NCI-H748 (cell line): ENCODE results near the gene KCMF1.

Experiments used
- DNase-seq: peaks from one replicate; lab custom pipeline; 2025; ENCODE audit not compliant: unreplicated experiment; lab: John Stamatoyannopoulos, UW

KCMF1 gene

DNA sequence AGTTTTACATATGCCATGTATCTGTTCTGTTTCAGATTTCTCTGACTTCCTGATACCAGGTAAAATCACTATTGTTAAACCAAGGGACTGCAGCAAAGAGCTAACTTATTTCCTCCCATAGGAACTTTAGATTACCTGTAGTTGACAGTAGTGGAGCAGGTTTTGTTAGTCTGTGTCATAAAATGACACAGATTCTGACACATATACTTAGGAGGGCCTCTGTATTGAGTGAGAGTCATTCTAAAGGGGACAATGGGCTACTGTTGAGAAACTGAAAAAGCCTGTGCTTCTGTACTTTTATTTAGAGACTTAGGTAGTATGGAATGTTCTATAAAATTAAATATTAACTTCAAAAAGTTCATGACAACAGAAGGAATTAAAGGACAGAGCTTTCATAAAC is 48.2 kb downstream of the KCMF1 start:
- DNase-seq, result no peak

DNA sequence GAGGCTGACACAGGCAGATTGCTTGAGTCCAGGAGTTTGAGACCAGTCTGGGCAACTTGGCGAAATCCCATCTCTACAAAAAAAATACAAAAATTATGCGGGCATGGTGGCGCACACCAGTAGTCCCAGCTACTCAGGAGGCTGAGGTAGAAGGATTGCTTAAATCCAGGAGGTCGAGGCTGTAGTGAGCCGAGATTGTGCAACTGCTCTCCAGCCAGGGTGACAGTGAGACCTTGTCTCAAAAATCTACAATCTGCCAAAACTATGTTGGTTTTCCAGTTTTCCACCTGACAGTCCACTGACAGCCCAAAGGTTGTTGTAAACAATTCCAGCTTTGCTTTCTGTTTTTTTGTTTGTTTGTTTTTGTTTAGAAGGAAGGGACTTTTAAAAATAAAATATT is 51.3 kb downstream of the KCMF1 start:
- no peak for DNase-seq

DNA sequence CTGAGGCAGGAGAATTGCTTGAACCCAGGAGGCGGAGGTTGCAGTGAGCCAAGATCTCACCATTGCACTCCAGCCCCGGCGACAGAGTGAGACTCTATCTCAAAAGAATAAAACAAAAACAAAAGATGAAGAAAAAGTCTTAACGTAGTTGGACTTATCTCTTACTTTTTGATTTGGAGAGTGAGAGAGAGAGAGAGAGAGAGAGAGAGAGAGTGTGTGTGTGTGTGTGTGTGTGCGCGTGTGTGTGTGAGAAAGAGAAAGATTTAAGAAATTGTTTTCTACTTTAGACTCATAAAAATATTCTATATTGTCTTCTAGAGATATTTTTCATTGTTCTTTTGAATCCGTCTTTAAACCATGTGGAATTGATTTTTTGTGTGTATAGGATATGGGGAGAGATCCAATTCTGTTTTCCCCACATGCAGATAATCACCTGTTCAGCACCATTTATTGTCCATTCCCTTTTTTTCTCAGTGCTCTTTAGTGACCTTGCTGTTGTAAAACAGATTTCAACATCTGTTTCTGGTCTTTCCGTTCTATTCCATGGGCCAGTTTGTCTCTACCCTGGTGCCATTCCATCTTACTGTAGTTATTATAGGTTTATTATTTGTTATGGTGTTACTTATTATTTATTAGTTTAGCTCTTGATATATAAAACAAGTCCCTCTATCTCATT is 53.5 kb downstream of the KCMF1 start:
- DNase-seq, result no peak

DNA sequence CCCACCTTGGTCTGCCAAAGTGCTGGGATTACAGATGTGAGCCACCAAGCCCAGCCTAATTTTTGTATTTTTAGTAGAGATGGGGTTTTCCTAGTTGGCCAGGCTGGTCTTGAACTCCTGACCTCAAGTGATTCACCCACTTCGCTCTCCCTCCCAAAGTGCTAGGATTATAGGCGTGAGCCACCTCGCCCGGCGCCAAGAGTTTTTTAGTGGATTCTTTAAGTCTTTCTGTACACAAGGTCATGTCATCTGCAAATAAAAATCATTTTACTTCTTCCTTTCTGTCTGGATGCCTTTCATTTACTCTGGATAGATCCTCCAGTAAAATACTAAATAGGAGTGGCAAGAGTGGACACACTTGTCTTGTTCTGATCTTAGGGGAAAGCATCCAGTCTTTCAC is 61.7 kb downstream of the KCMF1 start:
- no peak for DNase-seq

DNA sequence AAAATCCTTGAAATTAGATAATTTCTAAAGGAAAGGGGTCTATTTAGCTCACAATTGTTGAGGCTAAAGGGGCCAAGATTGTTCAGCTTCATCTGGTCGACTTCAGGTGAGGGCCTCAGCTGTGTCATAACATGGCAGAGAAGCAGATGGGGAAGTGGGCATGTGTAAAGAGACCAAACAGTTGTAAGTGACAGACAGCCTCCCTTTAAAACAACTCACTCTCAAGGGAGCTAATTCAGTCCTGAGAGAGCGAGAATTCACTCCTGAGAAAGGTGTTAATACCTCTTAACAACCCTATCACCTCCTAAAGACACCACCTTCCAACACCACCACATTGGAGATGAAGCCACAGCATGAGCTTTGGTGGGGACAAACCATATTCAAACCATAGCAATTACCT is 62.4 kb downstream of the KCMF1 start:
- DNase-seq, result no peak

DNA sequence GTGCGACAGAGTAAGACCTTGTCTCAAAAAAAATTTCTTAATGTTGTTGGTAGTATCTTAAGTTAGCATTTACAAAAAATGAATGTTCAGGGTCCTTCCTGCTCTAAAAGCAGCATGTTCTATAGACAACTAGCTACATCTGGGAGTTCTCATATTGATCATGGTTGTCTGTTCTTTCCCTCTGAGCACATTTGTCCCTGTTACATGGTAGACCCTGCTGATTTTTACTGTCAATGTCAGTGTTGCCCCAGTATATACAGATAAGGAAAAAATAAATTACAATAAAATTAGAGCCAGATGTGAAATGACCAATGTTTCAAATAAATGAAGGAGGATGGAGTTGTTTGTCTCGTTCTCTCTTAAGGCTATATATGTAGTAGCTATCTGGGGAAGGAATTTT is 63.2 kb downstream of the KCMF1 start:
- no peak for DNase-seq

DNA sequence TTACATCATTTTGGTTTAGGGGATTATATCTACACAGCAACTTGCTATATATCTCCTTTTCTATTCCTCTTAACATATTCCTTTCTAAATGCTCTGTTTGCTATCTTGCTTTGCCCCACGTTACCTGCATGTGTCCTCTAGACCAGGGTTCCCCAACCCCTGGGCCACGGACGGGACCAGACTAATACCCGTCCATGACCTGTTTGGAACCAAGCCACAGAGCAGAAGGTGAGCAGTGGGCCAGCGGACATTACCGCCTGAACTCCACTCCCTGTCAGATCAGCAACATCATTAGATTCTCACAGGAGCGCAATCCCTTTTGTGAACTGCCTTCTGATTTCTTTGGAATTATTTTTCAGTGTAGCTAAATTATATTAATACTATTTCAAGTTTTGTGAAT is 66.7 kb downstream of the KCMF1 start:
- DNase-seq, result no peak

DNA sequence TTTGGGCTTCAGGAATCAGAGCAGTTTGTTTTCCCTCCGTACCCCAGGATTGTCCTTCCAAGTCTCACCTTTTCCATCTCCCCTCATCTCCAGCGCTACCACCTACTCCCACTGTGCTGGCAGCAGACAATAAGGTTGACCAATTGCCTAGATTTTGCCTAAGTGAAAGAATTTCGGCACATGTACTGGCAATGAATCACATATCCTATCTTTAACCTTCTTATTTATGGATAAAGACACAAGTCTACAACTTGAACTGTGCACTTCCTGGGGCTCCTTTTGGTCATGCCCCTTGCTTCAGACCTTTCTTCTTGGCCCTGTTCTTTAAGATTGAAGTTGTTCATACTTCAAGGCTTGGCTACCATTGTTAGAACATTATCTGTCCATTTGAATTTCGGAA is 71.4 kb downstream of the KCMF1 start:
- DNase-seq, result no peak

DNA sequence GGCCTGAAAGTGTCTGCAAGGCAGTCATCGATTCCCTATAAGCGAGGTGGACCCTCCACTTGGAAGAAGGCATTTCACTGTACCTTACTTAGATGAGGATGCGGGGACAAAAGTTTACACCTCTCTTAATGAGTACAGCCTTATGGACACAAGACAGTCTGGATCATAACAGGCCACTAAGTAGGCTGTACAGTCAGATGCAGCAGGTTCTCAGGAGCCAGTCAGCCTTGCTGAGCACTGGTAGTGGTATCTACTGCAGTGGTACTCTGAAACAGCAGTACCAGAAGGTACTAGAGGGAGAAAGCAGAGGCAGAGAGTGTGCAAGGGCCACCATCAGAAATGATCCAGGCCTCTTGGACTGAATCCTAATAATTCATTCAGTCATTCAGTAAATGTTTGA is 77.6 kb downstream of the KCMF1 start:
- DNase-seq, result no peak

DNA sequence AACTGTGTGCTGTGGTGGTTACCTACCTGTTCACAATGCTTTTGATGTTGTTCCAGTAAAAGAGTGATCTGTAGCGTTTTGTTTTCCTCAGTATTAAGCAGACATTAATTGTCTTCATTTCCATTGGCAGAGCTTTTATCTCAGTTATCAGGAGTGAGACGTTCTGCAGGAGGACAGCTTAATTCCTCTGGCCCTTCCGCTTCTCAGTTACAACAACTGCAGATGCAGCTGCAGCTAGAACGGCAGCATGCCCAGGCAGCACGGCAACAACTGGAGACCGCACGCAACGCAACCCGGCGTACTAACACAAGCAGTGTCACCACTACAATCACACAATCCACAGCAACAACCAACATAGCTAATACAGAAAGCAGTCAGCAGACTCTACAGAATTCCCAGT is 78.3 kb downstream of the KCMF1 start:
- no peak for DNase-seq

DNA sequence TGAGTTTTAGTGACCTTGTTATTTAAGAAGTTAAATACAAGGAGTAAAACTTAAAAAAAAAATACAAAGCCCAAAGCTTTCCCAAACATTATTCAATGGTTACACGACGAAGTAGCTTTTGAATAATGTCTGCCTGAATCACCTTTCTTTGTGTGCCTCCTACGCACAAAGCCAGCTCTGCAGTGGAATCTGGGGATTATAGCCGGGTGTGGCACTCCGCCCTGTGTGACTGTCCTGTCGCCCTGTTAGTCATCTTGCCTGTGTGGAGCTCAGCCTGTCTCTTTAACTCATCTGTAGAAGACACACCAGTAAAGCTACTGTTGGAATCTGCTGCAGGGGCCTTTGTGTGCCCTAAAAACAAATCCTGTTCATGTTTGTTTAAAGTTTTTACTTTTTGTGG is 82.8 kb downstream of the KCMF1 start:
- no peak for DNase-seq

DNA sequence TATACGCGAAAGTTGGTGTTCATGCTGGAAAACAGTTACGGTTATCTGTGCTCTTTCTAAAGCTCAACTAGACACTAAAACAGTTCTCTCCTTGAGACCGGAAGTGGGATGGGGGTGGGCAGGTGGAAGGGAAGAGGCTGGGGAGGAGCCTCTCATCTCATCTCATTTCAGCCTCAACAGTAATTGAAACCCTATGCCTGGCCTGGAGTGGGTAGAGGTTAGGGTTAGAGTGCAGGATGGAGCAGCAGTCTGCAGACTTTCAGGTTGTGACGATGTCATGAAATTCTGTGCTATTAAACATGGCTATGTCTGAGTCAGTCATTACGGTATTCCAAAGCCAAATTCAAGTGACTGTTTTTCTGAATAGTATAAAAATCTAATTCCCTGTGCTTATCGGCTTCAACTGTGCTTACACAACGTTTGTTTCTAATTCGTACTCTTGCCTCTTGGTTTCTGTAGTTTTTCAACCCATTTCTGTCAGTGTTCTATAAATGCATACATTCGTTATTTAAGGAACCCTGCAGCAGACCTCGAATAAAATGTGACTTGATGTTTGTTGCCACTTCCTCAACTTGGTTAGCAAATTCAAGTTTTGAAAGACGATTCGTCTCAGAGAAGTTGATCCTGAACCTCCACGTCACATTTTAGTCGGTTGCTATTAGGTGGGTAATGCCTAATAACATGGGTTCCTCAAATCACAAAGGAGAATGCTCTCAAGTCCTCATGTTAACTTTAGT is 86.4 kb downstream of the KCMF1 start:
- peak; percentile 1 for DNase-seq

DNA sequence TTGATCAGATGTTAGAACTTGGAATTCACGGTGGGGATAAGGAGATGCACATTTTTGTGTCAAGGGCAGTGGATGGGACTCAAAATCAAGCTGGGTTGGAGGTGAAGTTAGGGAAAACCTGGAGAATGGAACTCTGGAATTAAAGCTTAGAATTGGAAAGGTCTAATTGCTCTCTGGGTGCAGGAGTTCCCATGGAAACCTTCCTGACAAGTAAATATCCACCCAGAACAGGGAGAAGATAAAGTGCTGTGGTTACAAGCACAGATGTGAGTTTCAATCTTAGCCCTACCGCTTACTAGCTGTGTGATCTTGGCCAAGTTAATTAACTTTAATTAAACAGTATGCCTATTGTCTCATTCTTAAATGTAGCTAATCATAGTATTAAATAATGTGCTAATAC is 90.9 kb downstream of the KCMF1 start:
- peak; percentile 4 for DNase-seq

DNA sequence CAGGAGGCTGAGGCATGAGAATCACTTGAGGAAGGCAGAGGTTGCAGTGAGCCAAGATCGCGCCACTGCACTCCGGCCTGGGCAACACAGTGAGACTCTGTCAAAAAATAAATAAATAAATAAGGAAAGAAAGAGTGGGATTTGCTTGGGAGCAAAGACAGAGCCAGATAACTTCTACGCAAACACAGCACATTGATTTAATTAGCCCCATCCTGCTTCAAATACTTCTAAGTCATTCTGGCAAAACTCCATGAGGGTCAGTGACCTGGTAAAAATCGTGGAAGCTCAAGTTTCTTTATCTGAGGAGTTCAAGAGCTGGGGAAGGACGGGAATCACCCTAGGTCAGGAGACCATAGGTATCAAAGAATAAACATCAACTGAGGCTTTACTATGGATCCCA is 91.6 kb downstream of the KCMF1 start:
- DNase-seq, result no peak

DNA sequence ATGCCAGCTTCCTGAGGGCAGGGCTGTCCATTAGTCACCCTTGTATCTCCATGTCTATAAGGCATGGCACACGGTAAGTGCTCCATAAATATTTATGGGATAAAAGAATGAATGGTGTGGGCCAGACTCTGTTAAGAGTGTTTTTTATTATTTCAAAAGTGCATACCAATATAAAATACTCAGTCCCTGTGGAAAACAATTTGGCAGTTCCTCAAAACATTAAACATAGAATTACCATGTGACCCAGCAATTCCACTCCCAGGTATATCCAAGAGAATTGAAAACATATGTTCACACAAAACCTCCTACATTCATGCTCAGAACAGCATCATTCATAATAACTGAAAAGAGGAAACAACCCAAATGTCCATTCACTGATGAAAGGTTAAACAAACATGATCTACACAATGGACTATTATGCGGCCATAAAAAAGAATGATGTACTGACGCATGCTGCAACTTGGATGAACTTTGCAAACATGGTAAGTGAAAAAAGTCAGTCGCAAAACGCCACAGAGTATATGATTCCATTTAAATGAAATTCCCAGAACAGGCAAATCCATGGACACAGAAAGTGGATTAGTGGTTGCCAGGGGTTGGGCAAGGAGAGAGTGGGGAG is 93.1 kb downstream of the KCMF1 start:
- DNase-seq, result no peak

DNA sequence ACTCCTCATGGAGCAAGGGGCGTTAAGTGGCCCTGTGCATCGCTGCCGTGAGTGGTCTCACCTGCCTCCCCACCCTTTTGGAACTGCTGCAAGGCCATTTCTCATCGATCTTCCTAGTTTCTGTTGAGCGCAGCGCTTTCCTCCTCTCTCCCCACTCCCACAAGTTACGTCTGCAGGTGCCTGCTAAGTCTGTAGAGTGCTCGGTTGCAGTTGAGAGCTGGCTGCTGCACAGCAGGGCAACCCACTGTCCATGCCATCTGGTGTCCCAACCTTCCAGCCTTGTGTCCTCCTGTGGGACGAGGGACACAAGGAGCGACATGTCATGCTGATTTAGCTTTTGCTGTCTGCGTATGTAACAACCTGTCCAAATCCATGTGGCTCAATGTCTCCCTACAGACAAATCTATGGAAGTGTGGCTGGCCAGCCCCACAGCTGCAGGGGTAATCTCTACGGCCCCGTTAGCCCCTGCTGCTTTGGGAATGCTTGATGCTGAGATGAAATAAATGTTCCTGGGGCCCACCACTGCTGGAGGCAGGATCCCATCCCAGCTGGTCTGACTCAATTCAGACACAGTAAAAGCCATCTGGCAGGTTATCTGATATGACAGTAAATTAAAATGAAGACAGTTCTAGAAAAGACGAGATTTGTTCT is 94.1 kb downstream of the KCMF1 start:
- DNase-seq, result no peak

DNA sequence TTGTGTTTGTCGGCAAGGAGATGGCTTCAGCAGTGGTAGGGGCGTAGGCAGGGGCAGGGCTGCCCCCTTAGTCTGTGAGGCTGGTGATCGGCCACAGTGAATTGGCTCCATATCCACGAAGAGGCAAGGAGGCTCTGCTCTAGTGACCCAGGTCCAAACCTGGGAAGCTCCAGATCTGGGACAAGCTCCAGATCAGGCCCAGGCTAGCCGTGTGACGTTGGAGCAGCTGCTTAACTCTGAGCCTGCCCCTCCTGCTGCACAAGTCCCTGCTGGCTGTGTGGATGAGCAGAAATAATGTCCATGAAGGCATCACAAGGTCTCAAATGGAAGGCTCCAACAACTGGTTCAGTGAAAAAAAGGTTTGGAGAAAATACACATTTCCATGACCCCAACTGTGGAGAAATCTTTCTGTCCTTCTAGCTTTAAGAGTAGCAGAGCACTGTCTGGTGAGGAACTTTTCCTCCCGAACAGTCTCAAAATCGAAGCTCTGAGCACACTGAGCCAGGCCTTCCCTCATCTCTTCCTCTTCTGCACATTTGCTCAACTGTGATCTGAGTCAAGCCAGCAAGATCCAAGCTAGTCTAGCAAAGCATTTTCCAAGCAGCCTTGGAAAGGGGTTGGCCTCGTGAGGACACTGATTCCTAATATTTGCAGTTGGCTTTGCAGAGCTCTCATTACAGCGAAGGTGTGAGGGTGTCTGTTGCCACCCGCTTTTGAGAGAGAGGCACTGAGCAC is 95.2 kb downstream of the KCMF1 start:
- DNase-seq, result no peak

DNA sequence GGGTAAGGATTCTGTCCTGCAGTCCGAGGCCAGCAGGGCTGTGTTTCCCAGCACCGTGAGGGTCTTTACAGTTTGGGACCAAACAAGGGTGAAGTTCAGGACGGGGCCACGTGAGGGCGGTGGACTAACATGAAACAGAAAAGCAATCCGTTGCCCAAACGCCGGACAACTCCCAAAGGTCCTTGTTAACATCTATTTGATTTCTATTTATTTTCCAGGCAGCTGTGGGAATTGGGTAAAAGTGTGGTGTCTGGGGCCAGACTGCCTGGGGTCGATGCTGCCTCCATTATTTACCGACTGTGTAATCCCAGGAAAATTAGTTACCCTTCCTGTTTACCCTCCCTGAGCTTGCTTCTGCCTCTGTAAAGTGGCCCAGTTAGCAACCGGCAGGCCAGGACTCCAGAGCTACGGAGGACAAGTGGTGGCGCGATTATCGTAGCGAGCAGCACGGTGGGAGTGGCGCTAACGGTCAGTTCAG is 96.0 kb downstream of the KCMF1 start:
- peak; percentile 75 for DNase-seq

DNA sequence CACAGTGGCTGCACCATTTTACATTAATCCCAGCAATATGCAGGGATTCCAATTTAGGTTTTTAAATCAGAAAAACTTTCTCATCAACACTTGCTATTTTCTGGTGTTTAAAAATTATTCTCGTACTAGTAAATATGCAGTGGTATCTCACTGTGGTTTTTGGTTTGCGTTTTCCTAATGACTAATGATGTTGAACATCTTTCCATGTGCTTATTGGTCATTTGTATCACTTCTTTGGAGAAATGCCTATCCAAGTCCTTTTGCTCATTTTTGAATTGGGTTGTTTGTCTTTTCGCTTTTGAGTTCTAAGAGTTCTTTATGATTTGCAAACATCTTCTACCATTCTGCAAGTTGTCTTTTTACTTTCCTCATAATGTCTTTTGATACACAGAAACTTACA is 100.1 kb downstream of the KCMF1 start:
- DNase-seq, result no peak

DNA sequence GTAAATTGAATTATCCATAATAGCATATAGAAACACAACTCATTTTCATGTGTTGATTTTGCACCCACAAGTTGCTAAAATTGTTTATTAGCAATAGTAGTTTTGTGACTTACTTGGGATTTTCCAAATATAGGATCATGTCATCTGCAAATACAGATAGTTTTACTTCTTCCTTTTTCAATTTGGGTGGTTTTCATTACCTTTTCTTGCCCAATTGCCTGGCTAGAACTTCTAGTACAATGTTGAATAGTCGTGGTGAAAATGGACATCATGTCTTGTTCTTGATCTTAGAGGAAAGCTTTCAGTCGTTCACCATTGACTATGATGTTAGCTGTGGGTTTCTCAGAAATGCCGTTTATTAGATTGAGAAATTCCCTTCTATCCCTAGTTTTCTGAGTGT is 102.1 kb downstream of the KCMF1 start:
- DNase-seq, result no peak

DNA sequence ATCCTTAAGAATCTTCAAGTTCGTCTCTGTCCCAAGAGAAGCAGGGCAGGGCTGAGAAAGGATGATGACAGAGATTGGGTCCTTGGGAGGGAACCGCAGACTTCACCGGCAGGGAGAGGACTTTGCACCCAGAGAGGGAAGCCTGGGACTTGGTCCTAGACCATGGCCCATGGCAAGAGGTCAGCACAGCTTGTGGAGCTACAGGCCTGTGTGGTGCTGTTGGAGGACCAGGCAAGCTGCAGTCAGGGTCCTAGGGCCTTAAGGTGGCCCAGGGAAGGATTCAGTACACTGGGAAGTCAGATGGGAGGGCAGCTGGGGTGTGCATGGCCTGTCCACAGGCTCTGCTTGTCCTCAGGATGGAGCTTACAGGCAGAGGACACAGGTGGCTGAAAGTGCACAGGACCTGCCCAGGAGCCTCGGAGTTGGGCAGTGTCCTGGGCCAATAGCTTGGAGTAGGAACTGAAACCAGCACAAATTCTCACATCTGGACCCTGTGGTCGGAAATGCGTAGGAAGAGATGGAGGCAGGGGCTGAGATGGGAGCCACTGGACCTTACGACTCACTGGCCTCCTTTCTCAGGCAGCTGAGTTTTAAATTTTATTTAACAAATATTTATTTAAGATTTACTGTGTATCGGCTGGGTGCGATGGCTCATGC is 105.8 kb downstream of the KCMF1 start:
- no peak for DNase-seq
